Tibial artery (tissue), 4 donors: ENCODE measurements around the gene P2RY14.

Source experiments
- DNase-seq, 2 donors: peaks; one replicate each; pipeline ENCODE4 v3.0.0-alpha.2; 2019
- H3K27ac ChIP-seq, 2 donors: fragments of 200-600 bp; sonication (generic) in 1 of 2; 1 replicate in 1 of 2; 2 replicates in 1 of 2; pipeline ENCODE4 v1.5.1; 2018 to 2019; ENCODE audit warnings: mild to moderate bottlenecking in 1 of 2
- H3K27me3 ChIP-seq, 2 donors: fragments of 200-600 bp; sonication (generic) in 1 of 2; one replicate each; pipeline versions ENCODE4 v1.5.1 to v1.6.0; 2016 to 2019
- H3K36me3 ChIP-seq, 3 donors: fragments of 200-600 bp; sonication (generic) in 2 of 3; one replicate each; pipeline ENCODE4 v1.5.1; 2016 to 2019; ENCODE audit warnings: mild to moderate bottlenecking in 2 of 3
- H3K4me1 ChIP-seq, 4 donors: fragments of 200-600 bp; sonication (generic) in 2 of 4; 1 replicate in 3 of 4; 2 replicates in 1 of 4; pipeline ENCODE4 v1.5.1; 2016 to 2019
- H3K4me3 ChIP-seq, 2 donors: fragments of 200-600 bp; sonication (generic) in 1 of 2; 1 replicate in 1 of 2; 2 replicates in 1 of 2; pipeline ENCODE4 v1.5.1; 2018 to 2019; ENCODE audit warnings: mild to moderate bottlenecking in 2 of 2
- H3K9me3 ChIP-seq, 3 donors: fragments of 200-600 bp; sonication (generic) in 1 of 3; one replicate each; pipeline ENCODE4 v1.5.1; 2016 to 2019
- CTCF ChIP-seq, 2 experiments: fragments of 200-600 bp in 1 of 2; fragments of 450-650 bp in 1 of 2; IDR thresholded peaks; one replicate each; pipeline ENCODE4 v1.5.1; 2017 to 2019; ENCODE audit warnings: antibody characterized with exemption in 2 of 2, mild to moderate bottlenecking in 1 of 2, moderate library complexity in 1 of 2
- intact Hi-C: fragments of 100-400 bp; cut with DNase I; formaldehyde crosslinking; loops from one replicate; pipeline ENCODE4 v1.15.0; 2023; ENCODE audit warnings: low total_unique reads

P2RY14 gene

GRCh38 chr3:151201051-151201730, 77.2 kb downstream of the P2RY14 start:
- intact Hi-C loops: no loop called here
- H3K27ac ChIP-seq: no peak overlapping the region
- DNase-seq: no peak
- no peaks in the 10 kb centered on the region for H3K9me3 ChIP-seq
- no peaks in the 10 kb centered on the region for H3K36me3 ChIP-seq
- H3K4me1 ChIP-seq: no peaks in the 10 kb centered on the region
- H3K27me3 ChIP-seq: no peaks in the 10 kb centered on the region
- no peak overlapping the region for H3K4me3 ChIP-seq
- no peak for TF ChIP-seq CTCF (IDR thresholded peaks at IDR 0.05)

- Histone ChIP-seq H3K9me3 (no peaks in the 10 kb centered on the region), H3K4me1 (no peaks in the 10 kb centered on the region), H3K27ac (no peak overlapping the region), H3K4me3 (no peak overlapping the region), H3K27me3 (no peaks in the 10 kb centered on the region), H3K36me3 (no peaks in the 10 kb centered on the region)
- no peak for TF ChIP-seq CTCF (IDR thresholded peaks at IDR 0.05)
- intact Hi-C loops: no loop called here
- no peak for DNase-seq
Measured at GRCh38 chr3:151200586-151200985, 77.8 kb downstream of the P2RY14 start.

GRCh38 chr3:151199554-151200438, 78.5 kb downstream of the P2RY14 start:
- Histone ChIP-seq H3K27me3 (no peaks in the 10 kb centered on the region), H3K27ac (no peak overlapping the region), H3K36me3 (no peaks in the 10 kb centered on the region), H3K9me3 (no peaks in the 10 kb centered on the region), H3K4me1 (no peaks in the 10 kb centered on the region), H3K4me3 (no peak overlapping the region)
- no peak for DNase-seq
- no peak for TF ChIP-seq CTCF (IDR thresholded peaks at IDR 0.05)
- intact Hi-C loops: no loop called here

- no peak overlapping the region for H3K4me3 ChIP-seq
- no peak overlapping the region for H3K27ac ChIP-seq
- no peaks in the 10 kb centered on the region for H3K9me3 ChIP-seq
- DNase-seq: no peak
- TF ChIP-seq CTCF (IDR thresholded peaks at IDR 0.05): no peak
- H3K27me3 ChIP-seq: no peaks in the 10 kb centered on the region
- no peaks in the 10 kb centered on the region for H3K4me1 ChIP-seq
- no peaks in the 10 kb centered on the region for H3K36me3 ChIP-seq
- intact Hi-C loops: no loop called here
Measured at GRCh38 chr3:151198849-151199248, 79.5 kb downstream of the P2RY14 start.

- no peak overlapping the region for H3K27ac ChIP-seq
- no peaks in the 10 kb centered on the region for H3K27me3 ChIP-seq
- H3K36me3 ChIP-seq: no peaks in the 10 kb centered on the region
- H3K4me3 ChIP-seq: no peak overlapping the region
- no peak for TF ChIP-seq CTCF (IDR thresholded peaks at IDR 0.05)
- H3K4me1 ChIP-seq: no peaks in the 10 kb centered on the region
- DNase-seq: no peak
- intact Hi-C loops: no loop called here
- H3K9me3 ChIP-seq: no peaks in the 10 kb centered on the region
Measured at GRCh38 chr3:151197981-151198767, 80.2 kb downstream of the P2RY14 start.
